ENCODE data around the gene FGF3.
A peak's percentile ranks its signal among the peaks of the same experiment; 100 is the strongest.

FGF3 gene

GRCh38 chr11:69818603-69819441 lies at the start of gene FGF3:
TSS of gene FGF3 (minus strand) at chr11:69819416. CDS start at chr11:69818933, 483 bp downstream.
- DNase-seq (ENCODE audit: low spot score): no peak

- DNase-seq (ENCODE audit: low spot score): no peak
Measured at GRCh38 chr11:69868871-69869270, 49.7 kb upstream of the FGF3 start.

GRCh38 chr11:69868006-69868810 lies 49.0 kb upstream of the FGF3 start:
- DNase-seq (ENCODE audit: low spot score): no peak

GRCh38 chr11:69867076-69868005 lies 48.1 kb upstream of the FGF3 start:
- DNase-seq (ENCODE audit: low spot score): peak; percentile 60

- no peak for DNase-seq (ENCODE audit: low spot score)
Measured at GRCh38 chr11:69866648-69867047, 47.4 kb upstream of the FGF3 start.

GRCh38 chr11:69865707-69866106 lies 46.5 kb upstream of the FGF3 start:
- DNase-seq (ENCODE audit: low spot score): no peak

- no peak for DNase-seq (ENCODE audit: low spot score)
Measured at GRCh38 chr11:69864686-69865661, 45.8 kb upstream of the FGF3 start.

- DNase-seq (ENCODE audit: low spot score): no peak
Measured at GRCh38 chr11:69863544-69864200, 44.5 kb upstream of the FGF3 start.

- no peak for DNase-seq (ENCODE audit: low spot score)
Measured at GRCh38 chr11:69862797-69863543, 43.8 kb upstream of the FGF3 start.

GRCh38 chr11:69862331-69862771 lies 43.1 kb upstream of the FGF3 start:
- no peak for DNase-seq (ENCODE audit: low spot score)

GRCh38 chr11:69861901-69862300 lies 42.7 kb upstream of the FGF3 start:
- no peak for DNase-seq (ENCODE audit: low spot score)

GRCh38 chr11:69860796-69861445 lies 41.7 kb upstream of the FGF3 start:
- no peak for DNase-seq (ENCODE audit: low spot score)

GRCh38 chr11:69860244-69860643 lies 41.0 kb upstream of the FGF3 start:
- no peak for DNase-seq (ENCODE audit: low spot score)

- no peak for DNase-seq (ENCODE audit: low spot score)
Measured at GRCh38 chr11:69859275-69859934, 40.2 kb upstream of the FGF3 start.

GRCh38 chr11:69855421-69855820 lies 36.2 kb upstream of the FGF3 start:
- DNase-seq (ENCODE audit: low spot score): no peak

- peak; percentile 62 for DNase-seq (ENCODE audit: low spot score)
Measured at GRCh38 chr11:69854713-69855112, 35.5 kb upstream of the FGF3 start.

- DNase-seq (ENCODE audit: low spot score): no peak
Measured at GRCh38 chr11:69852056-69852455, 32.8 kb upstream of the FGF3 start.

GRCh38 chr11:69848201-69848600 lies 29.0 kb upstream of the FGF3 start:
- no peak for DNase-seq (ENCODE audit: low spot score)
